Measurements from ENCODE around the gene MTOR. TPM values are rescaled to one million over a fixed set of nuclear protein-coding genes. Genes with fewer than 3 reads are reported as not detected.

Gene MTOR
- total and polyA plus RNA-seq, 2 experiments from 2014 or later = 17.2 to 37.7 TPM

DNA sequence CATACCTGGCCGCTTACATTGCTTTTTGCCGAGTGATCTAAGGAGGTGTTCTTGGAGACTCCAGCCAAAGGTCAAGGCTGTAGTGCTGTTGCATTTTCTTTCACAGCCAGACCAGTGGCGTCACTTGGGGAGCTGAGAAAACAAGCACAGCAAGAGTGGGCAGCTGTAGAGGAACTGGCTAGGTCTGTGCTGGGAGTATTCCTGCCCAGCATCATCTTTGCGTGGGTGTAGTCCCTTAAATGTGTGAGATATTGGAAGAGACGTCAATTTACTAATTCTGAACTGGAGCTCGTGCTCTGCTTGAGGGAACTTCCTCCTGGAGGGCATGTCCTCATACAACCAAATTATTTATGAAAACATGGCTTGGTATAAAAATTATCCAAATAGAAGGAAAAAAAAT, 20.8 kb upstream of the MTOR start:
- no peak overlapping the region for H3K27ac ChIP-seq
- 97% methylated on average over 6 of the region's 6 CpGs for WGBS (ENCODE audit: low lambda C conversion rate, missing lambda C conversion rate)
- no peak for DNase-seq (ENCODE audit: low spot score)
- no peaks in the 10 kb centered on the region for H3K4me1 ChIP-seq (ENCODE audit: insufficient read depth)
- peaks cover 6% of the 10 kb centered on the region for H4K20me1 ChIP-seq (ENCODE audit: insufficient read depth, poor library complexity, severe bottlenecking)
- no peak for TF ChIP-seq EZH2phosphoT487 (IDR thresholded peaks at IDR 0.05; ENCODE audit: low read depth, severe bottlenecking, unreplicated experiment)
- no peak for TF ChIP-seq EZH2 (IDR thresholded peaks at IDR 0.05; ENCODE audit: borderline replicate concordance)
- TF ChIP-seq, protein P1, sequence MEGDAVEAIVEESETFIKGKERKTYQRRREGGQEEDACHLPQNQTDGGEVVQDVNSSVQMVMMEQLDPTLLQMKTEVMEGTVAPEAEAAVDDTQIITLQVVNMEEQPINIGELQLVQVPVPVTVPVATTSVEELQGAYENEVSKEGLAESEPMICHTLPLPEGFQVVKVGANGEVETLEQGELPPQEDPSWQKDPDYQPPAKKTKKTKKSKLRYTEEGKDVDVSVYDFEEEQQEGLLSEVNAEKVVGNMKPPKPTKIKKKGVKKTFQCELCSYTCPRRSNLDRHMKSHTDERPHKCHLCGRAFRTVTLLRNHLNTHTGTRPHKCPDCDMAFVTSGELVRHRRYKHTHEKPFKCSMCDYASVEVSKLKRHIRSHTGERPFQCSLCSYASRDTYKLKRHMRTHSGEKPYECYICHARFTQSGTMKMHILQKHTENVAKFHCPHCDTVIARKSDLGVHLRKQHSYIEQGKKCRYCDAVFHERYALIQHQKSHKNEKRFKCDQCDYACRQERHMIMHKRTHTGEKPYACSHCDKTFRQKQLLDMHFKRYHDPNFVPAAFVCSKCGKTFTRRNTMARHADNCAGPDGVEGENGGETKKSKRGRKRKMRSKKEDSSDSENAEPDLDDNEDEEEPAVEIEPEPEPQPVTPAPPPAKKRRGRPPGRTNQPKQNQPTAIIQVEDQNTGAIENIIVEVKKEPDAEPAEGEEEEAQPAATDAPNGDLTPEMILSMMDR (IDR thresholded peaks at IDR 0.05; ENCODE audit: poor library complexity) = no peak
- H3K36me3 ChIP-seq (replicated peaks; ENCODE audit: insufficient read depth, low read depth) = no peaks in the 10 kb centered on the region
- peaks cover 3% of the 10 kb centered on the region for H3K79me2 ChIP-seq
- no peaks in the 10 kb centered on the region for H3K27me3 ChIP-seq
- no peak overlapping the region for H3K4me3 ChIP-seq
- H3K9me3 ChIP-seq (ENCODE audit: low read depth) = no peaks in the 10 kb centered on the region
- no peak overlapping the region for H2AFZ ChIP-seq
- H3K9me2 ChIP-seq (replicated peaks; ENCODE audit: insufficient read depth) = no peaks in the 10 kb centered on the region
- H3K4me2 ChIP-seq = no peak overlapping the region

DNA sequence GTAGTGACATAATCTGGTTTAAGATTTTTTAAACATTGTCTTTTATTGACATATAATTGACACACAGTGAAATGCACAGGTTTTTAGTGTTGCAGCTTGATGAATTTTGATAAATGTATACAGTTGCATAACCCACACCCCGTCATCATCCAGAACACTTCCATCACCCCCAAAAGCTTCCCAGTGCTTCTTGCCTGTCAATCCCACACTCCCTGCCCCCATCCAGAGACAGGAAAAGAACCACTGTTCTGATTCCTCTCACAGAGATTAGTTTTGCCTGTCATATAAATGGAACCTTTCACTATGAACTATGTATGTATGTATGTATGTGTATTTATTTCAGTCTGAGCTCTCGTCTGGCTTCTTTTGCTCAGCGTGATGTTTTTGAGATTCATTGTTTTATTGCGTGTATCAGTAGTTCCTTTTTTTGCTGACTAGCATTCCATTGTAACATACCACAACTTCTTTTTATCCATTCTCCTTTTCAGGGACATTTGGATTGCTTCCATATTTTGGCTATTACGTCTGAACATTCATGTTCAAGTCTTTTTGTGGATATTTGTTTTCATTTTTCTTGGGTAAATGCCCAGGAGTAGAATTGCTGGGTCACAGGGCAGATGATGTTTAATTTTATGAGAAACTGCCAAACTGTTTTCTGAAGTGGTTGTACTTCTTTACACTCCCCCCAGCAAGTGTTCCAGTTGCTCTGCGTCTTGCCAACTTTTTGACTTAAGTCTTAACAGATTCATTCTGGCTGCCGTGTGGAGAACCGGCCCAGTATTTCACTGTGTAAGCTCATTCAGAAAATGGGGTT, 19.4 kb upstream of the MTOR start:
- Histone ChIP-seq H3K27ac (no peak overlapping the region), H4K20me1 (ENCODE audit: insufficient read depth, poor library complexity, severe bottlenecking) (peaks cover 6% of the 10 kb centered on the region), H3K4me1 (ENCODE audit: insufficient read depth) (no peaks in the 10 kb centered on the region), H3K4me2 (no peak overlapping the region), H3K79me2 (peaks cover 15% of the 10 kb centered on the region), H2AFZ (no peak overlapping the region), H3K27me3 (no peaks in the 10 kb centered on the region), H3K4me3 (no peak overlapping the region), H3K9me3 (ENCODE audit: low read depth) (no peaks in the 10 kb centered on the region), H3K36me3 (replicated peaks; ENCODE audit: insufficient read depth, low read depth) (no peaks in the 10 kb centered on the region), H3K9me2 (replicated peaks; ENCODE audit: insufficient read depth) (no peaks in the 10 kb centered on the region)
- WGBS (ENCODE audit: low lambda C conversion rate, missing lambda C conversion rate) = 81% methylated on average over 8 of the region's 8 CpGs
- DNase-seq (ENCODE audit: low spot score) = no peak
- TF ChIP-seq, protein P1 (IDR thresholded peaks at IDR 0.05; ENCODE audit: poor library complexity) = no peak
- TF ChIP-seq EZH2 (IDR thresholded peaks at IDR 0.05; ENCODE audit: borderline replicate concordance) = no peak

DNA sequence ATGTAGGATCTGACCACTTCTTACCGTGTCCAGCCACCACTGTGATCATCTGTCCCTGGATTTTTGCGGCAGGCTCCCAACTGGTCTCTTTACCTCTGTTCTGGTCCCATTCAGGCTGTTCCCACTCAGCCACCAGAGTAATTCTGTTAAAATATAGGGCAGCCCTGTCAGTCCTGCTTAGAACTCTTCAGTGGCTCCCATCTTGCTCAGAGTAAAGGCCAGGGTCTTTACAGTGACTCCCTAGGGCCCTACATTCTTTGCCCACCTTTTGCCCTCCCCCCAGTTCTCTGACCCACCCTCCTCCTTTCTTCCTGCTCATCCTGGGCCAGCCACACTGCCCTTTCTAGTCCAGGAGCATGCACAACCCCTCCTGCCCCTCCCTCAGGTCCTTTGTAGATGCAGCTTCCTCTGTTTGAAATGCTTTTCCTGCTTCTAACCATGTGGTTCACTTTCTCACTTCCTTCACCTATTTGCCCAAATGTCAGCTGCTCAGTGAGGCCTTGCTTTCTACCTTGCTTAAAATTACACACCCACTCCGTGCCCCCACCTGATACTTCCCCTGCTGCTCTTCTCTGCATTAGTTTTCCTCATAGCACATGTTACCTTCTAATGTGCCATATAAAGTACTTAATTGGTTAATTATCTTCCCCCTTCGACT, 18.5 kb upstream of the MTOR start:
- no peak overlapping the region for H2AFZ ChIP-seq
- H3K79me2 ChIP-seq = peaks cover 22% of the 10 kb centered on the region
- no peak overlapping the region for H3K4me2 ChIP-seq
- no peaks in the 10 kb centered on the region for H3K9me3 ChIP-seq (ENCODE audit: low read depth)
- no peak for TF ChIP-seq EZH2phosphoT487 (IDR thresholded peaks at IDR 0.05; ENCODE audit: low read depth, severe bottlenecking, unreplicated experiment)
- TF ChIP-seq, protein P1 (IDR thresholded peaks at IDR 0.05; ENCODE audit: poor library complexity) = no peak
- no peak for TF ChIP-seq EZH2 (IDR thresholded peaks at IDR 0.05; ENCODE audit: borderline replicate concordance)
- H3K4me3 ChIP-seq = no peak overlapping the region
- no peak overlapping the region for H3K27ac ChIP-seq
- H3K27me3 ChIP-seq = no peaks in the 10 kb centered on the region
- no peaks in the 10 kb centered on the region for H3K4me1 ChIP-seq (ENCODE audit: insufficient read depth)
- H3K9me2 ChIP-seq (replicated peaks; ENCODE audit: insufficient read depth) = no peaks in the 10 kb centered on the region
- H4K20me1 ChIP-seq (ENCODE audit: insufficient read depth, poor library complexity, severe bottlenecking) = peaks cover 6% of the 10 kb centered on the region
- no peaks in the 10 kb centered on the region for H3K36me3 ChIP-seq (replicated peaks; ENCODE audit: insufficient read depth, low read depth)
- no peak for DNase-seq (ENCODE audit: low spot score)
- 87% methylated on average over 4 of the region's 4 CpGs for WGBS (ENCODE audit: low lambda C conversion rate, missing lambda C conversion rate)
